HS-5 (cell line): ENCODE data around the gene ROPN1B.
"Not testable (repeated sequence)": the region's sequence is repeated elsewhere in the genome, so short reads cannot be mapped to it uniquely, and the experiment has no call there.

Experiments
- DNase-seq: peaks from one replicate; pipeline ENCODE4 v3.0.0-alpha.2; 2012; ENCODE audit warnings: low read depth

ROPN1B gene

GRCh38 chr3:125958511-125959316 lies 10.3 kb upstream of the ROPN1B start:
- DNase-seq: no peak

GRCh38 chr3:125959317-125960065 lies 9.5 kb upstream of the ROPN1B start:
- DNase-seq: no peak

- DNase-seq: no peak
Observed at GRCh38 chr3:125960066-125960424, 8.9 kb upstream of the ROPN1B start.

GRCh38 chr3:125960456-125961288 lies 8.3 kb upstream of the ROPN1B start:
- DNase-seq: no peak

- no peak for DNase-seq
Observed at GRCh38 chr3:125961289-125961589, 7.7 kb upstream of the ROPN1B start.

- not testable (repeated sequence) for DNase-seq
Observed at GRCh38 chr3:125963834-125964233, 5.1 kb upstream of the ROPN1B start.

- DNase-seq: no peak
Observed at GRCh38 chr3:125965505-125965904, 3.5 kb upstream of the ROPN1B start.

GRCh38 chr3:125967156-125967555 lies 1.8 kb upstream of the ROPN1B start:
- no peak for DNase-seq

GRCh38 chr3:125968121-125968520 lies 857 bp upstream of the ROPN1B start:
- DNase-seq: not testable (repeated sequence)

- not testable (repeated sequence) for DNase-seq
Observed at GRCh38 chr3:125971997-125972944, 3.3 kb downstream of the ROPN1B start.

GRCh38 chr3:125975245-125976002 lies 6.4 kb downstream of the ROPN1B start:
- not testable (repeated sequence) for DNase-seq

GRCh38 chr3:125976003-125976390 lies 7.0 kb downstream of the ROPN1B start:
- not testable (repeated sequence) for DNase-seq

GRCh38 chr3:125977104-125977503 lies 8.1 kb downstream of the ROPN1B start:
- DNase-seq: not testable (repeated sequence)

- DNase-seq: not testable (repeated sequence)
Observed at GRCh38 chr3:125984951-125985350, 16.0 kb downstream of the ROPN1B start.

- DNase-seq: peak; percentile 50
Observed at GRCh38 chr3:125990253-125990970, 21.4 kb downstream of the ROPN1B start.

GRCh38 chr3:125996751-125997150 lies 27.8 kb downstream of the ROPN1B start:
- not testable (repeated sequence) for DNase-seq

GRCh38 chr3:126002189-126002588 lies 33.2 kb downstream of the ROPN1B start:
- DNase-seq: no peak

GRCh38 chr3:126003447-126004190 lies 34.6 kb downstream of the ROPN1B start:
- DNase-seq: no peak

GRCh38 chr3:126004217-126004616 lies 35.2 kb downstream of the ROPN1B start:
- DNase-seq: no peak
